HEK293 (cell line): ENCODE data around the gene CPXM1.

Experiments used
- CTCF ChIA-PET: fragments of 350-600 bp; formaldehyde crosslinking; extraction: SDS; loops from one replicate; lab custom pipeline; 2021; ENCODE audit warnings: antibody characterized with exemption; lab: Yijun Ruan, JAX
- POLR2A ChIA-PET: fragments of 300-600 bp; formaldehyde crosslinking; extraction: SDS; loops from one replicate; lab custom pipeline; 2020; ENCODE audit warnings: antibody characterized with exemption, inconsistent platforms; lab: Yijun Ruan, JAX
- H3K27ac ChIP-seq: fragments of 200-500 bp; sonication (Bioruptor generic); 2 replicates; pipeline ENCODE4 v1.5.1; 2014; ENCODE audit warnings: low read depth, low read length, control low read depth, inconsistent platforms; ENCODE audit errors: extremely low read depth
- H3K36me3 ChIP-seq, 2 experiments: fragments of 200-500 bp in 1 of 2; sonication (Bioruptor generic) in 1 of 2; 1 replicate in 1 of 2; 2 replicates in 1 of 2; pipeline ENCODE4 v1.5.1; 2014 to 2017; ENCODE audit warnings: inconsistent platforms in 2 of 2, low read length in 2 of 2; ENCODE audit not compliant: control insufficient read depth in 2 of 2, insufficient read depth in 1 of 2
- H3K4me1 ChIP-seq: fragments of 200-500 bp; sonication (Bioruptor generic); 2 replicates; pipeline ENCODE4 v1.5.1; 2014; ENCODE audit warnings: mild to moderate bottlenecking, low read length, inconsistent platforms; ENCODE audit not compliant: control insufficient read depth, insufficient read depth
- H3K4me3 ChIP-seq: 2 replicates; pipeline ENCODE4 v1.5.1; 2011; ENCODE audit warnings: low read depth, mild to moderate bottlenecking, control low read depth, low read length, moderate library complexity
- H3K9me3 ChIP-seq: fragments of 200-500 bp; sonication (Bioruptor generic); 2 replicates; pipeline ENCODE4 v1.5.1; 2014; ENCODE audit warnings: low read depth, low read length, inconsistent platforms; ENCODE audit not compliant: control insufficient read depth, insufficient read depth
- GLIS2 ChIP-seq: fragments of 450-650 bp; formaldehyde crosslinking; IDR thresholded peaks from 2 replicates; pipeline ENCODE4 v1.5.1; 2016; ENCODE audit warnings: missing biosample characterization, missing genetic modification characterization
- KLF7 ChIP-seq: fragments of 450-650 bp; formaldehyde crosslinking; IDR thresholded peaks from 2 replicates; pipeline ENCODE4 v1.5.1; 2016; ENCODE audit warnings: missing biosample characterization, missing genetic modification characterization, borderline replicate concordance
- OVOL3 ChIP-seq: fragments of 450-650 bp; formaldehyde crosslinking; IDR thresholded peaks from 2 replicates; pipeline ENCODE4 v1.5.1; 2016; ENCODE audit warnings: missing biosample characterization, missing genetic modification characterization
- SALL2 ChIP-seq: fragments of 450-650 bp; formaldehyde crosslinking; IDR thresholded peaks from 2 replicates; pipeline ENCODE4 v1.5.0; 2017; ENCODE audit warnings: missing biosample characterization, mild to moderate bottlenecking, missing genetic modification characterization, borderline replicate concordance
- SP3 ChIP-seq: fragments of 450-650 bp; formaldehyde crosslinking; IDR thresholded peaks from 2 replicates; pipeline ENCODE4 v1.5.1; 2016; ENCODE audit warnings: missing biosample characterization, missing genetic modification characterization
- YY2 ChIP-seq: fragments of 450-650 bp; formaldehyde crosslinking; IDR thresholded peaks from 2 replicates; pipeline ENCODE4 v1.5.1; 2016; ENCODE audit warnings: missing biosample characterization, missing genetic modification characterization
- ZNF146 ChIP-seq: fragments of 450-650 bp; formaldehyde crosslinking; IDR thresholded peaks from 2 replicates; pipeline ENCODE4 v1.5.1; 2016; ENCODE audit warnings: missing biosample characterization, missing genetic modification characterization
- ZNF155 ChIP-seq: fragments of 450-650 bp; formaldehyde crosslinking; IDR thresholded peaks from 2 replicates; pipeline ENCODE4 v1.5.1; 2016; ENCODE audit warnings: missing biosample characterization, missing genetic modification characterization
- ZNF341 ChIP-seq: fragments of 450-650 bp; formaldehyde crosslinking; IDR thresholded peaks from 2 replicates; pipeline ENCODE4; 2016; ENCODE audit warnings: low read depth, missing biosample characterization, missing genetic modification characterization
- ZNF37A ChIP-seq: fragments of 450-650 bp; IDR thresholded peaks from 2 replicates; pipeline ENCODE4 v1.5.1; 2018; ENCODE audit warnings: missing biosample characterization, missing genetic modification characterization
- ZNF404 ChIP-seq: fragments of 450-650 bp; formaldehyde crosslinking; IDR thresholded peaks from 2 replicates; pipeline ENCODE4 v1.5.1; 2017; ENCODE audit warnings: missing biosample characterization, missing genetic modification characterization
- ZNF426 ChIP-seq: fragments of 450-650 bp; formaldehyde crosslinking; IDR thresholded peaks from 2 replicates; pipeline ENCODE4 v1.5.1; 2017; ENCODE audit warnings: missing biosample characterization, missing genetic modification characterization, mild to moderate bottlenecking, inconsistent platforms, moderate library complexity
- ZNF600 ChIP-seq: fragments of 450-650 bp; formaldehyde crosslinking; IDR thresholded peaks from 2 replicates; pipeline ENCODE4 v1.5.1; 2016; ENCODE audit warnings: missing biosample characterization, missing genetic modification characterization
- ZNF629 ChIP-seq: fragments of 450-650 bp; formaldehyde crosslinking; IDR thresholded peaks from 2 replicates; pipeline ENCODE4 v1.5.1; 2017; ENCODE audit warnings: missing biosample characterization, missing genetic modification characterization
- ZNF658 ChIP-seq: fragments of 450-650 bp; formaldehyde crosslinking; IDR thresholded peaks from 2 replicates; pipeline ENCODE4; 2016; ENCODE audit warnings: missing biosample characterization, missing genetic modification characterization
- ZNF660 ChIP-seq: fragments of 450-650 bp; IDR thresholded peaks from 2 replicates; pipeline ENCODE4 v1.5.1; 2018; ENCODE audit warnings: missing biosample characterization, mild to moderate bottlenecking, missing genetic modification characterization
- ZNF670 ChIP-seq: fragments of 450-650 bp; formaldehyde crosslinking; IDR thresholded peaks from 2 replicates; pipeline ENCODE4 v1.5.1; 2016; ENCODE audit warnings: missing biosample characterization, missing genetic modification characterization, low read depth
- ZNF707 ChIP-seq: fragments of 450-650 bp; formaldehyde crosslinking; IDR thresholded peaks from 2 replicates; pipeline ENCODE4 v1.5.1; 2016; ENCODE audit warnings: missing biosample characterization, missing genetic modification characterization
- ZNF830 ChIP-seq: fragments of 450-650 bp; IDR thresholded peaks from 2 replicates; pipeline ENCODE4 v1.5.0; 2018; ENCODE audit warnings: missing biosample characterization, missing genetic modification characterization, low read depth, mild to moderate bottlenecking, moderate library complexity
- TF ChIP-seq, protein P1 (sequence below): fragments of 450-650 bp; formaldehyde crosslinking; IDR thresholded peaks from 2 replicates; pipeline ENCODE4 v1.5.1; 2016; ENCODE audit warnings: missing biosample characterization, missing genetic modification characterization
- TF ChIP-seq, protein P2 (sequence below): fragments of 450-650 bp; formaldehyde crosslinking; IDR thresholded peaks from 2 replicates; pipeline ENCODE4 v1.5.0; 2017; ENCODE audit warnings: missing biosample characterization, missing genetic modification characterization, borderline replicate concordance
- TF ChIP-seq, protein P3 (sequence below): fragments of 450-650 bp; formaldehyde crosslinking; optimal IDR thresholded peaks from 2 replicates; pipeline ENCODE3; 2016; ENCODE audit warnings: missing biosample characterization, mild to moderate bottlenecking, missing genetic modification characterization
- TF ChIP-seq, protein P4 (sequence below): fragments of 450-650 bp; formaldehyde crosslinking; IDR thresholded peaks from 2 replicates; pipeline ENCODE4 v1.5.1; 2016; ENCODE audit warnings: missing biosample characterization, missing genetic modification characterization
- TF ChIP-seq, protein P5 (sequence below): fragments of 450-650 bp; formaldehyde crosslinking; IDR thresholded peaks from 2 replicates; pipeline ENCODE4 v1.5.1; 2016; ENCODE audit warnings: missing biosample characterization, missing genetic modification characterization

CPXM1 gene

DNA sequence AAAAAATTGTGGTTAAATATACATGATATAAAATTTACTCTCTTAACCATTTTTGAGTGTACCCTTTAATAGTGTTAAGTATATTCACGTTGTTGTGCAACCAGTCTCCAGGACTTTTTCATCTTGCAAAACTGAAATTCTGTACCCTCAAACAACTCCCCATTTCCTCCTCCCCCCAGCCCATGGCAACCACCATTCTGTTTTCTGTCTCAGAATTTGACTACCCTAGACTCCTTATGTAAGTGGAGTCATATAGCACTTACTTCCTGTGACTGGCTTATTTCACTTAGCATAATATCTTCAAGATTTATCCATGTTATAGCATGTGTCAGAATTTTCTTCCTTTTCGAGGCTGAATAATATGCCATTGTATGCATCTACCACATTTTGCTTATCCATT, 45.2 kb upstream of the CPXM1 start:
- CTCF ChIA-PET: interaction anchor here (0.5 to 12.0 kb wide), 5 partner anchors 10 to 270 kb away, joined by 3 to 159 read pairs (median 3); no protein-coding TSS in a partner anchor
- POLR2A ChIA-PET: no interaction called here
- peaks cover 0 to 9% of the 10 kb centered on the region in 2 experiments; a peak in 2 of 3 replicates for H3K36me3 ChIP-seq
- no peak overlapping the region for H3K4me3 ChIP-seq
- no peak overlapping the region for H3K27ac ChIP-seq
- H3K9me3 ChIP-seq: no peaks in the 10 kb centered on the region
- 0 out of 2 replicates have a peak, but pooled peaks cover 2% of the 10 kb centered on the region for H3K4me1 ChIP-seq
- TF ChIP-seq ZNF155 (tag by site-specific recombination) (no peak), ZNF146 (tag by site-specific recombination) (peak; percentile 38)

DNA sequence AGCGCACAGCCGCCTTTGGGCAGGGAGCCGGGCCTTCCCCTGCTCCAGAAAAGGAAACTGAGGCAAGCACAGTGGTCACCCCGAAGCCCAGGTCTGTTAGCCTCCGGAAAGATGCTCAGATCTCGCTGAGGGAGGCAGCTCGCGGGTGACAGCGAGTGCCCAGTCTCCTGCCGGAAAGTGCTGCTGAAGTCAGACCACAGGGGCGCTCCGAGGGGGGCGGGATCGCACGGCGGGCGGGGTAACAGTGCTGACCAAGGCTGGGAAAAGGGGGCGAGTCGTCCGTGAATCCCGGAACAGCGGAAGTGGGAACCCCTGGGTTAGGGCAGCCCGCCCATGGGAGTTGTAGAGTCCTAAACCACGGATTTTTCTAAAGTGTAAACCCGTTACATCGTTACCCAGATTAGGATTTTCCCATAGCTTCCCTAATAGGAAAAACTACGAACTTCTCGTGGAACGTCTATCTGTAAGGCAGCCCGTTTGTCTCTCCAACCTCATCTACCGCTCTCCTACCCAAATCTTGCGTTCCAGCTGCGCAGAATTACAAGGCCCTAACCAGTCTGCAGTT, 40.6 kb upstream of the CPXM1 start:
- Histone ChIP-seq H3K4me3 (peak overlapping the region; percentile 71), H3K9me3 (no peaks in the 10 kb centered on the region), H3K36me3 (peaks cover 0 to 42% of the 10 kb centered on the region in 2 experiments; a peak in 2 of 3 replicates), H3K4me1 (peaks cover 6% of the 10 kb centered on the region; the same call in 1 of the 2 replicates), H3K27ac (peak overlapping the region; percentile 39; the same call in 1 of the 2 replicates)
- ChIA-PET POLR2A (interaction anchor here (0.6 to 1.4 kb wide), 5 partner anchors 8 to 32 kb away, joined by 3 to 7 read pairs (median 3); partner anchors contain the start of genes C20orf141 and PTPRA), CTCF (interaction anchor here (0.9 kb wide), 1 partner anchor 116 kb away, joined by 3 read pairs; no protein-coding TSS in a partner anchor)
- TF ChIP-seq SALL2 (tag by site-specific recombination): no peak
- no peak for TF ChIP-seq ZNF830 (tag by site-specific recombination)
- TF ChIP-seq, protein P1, sequence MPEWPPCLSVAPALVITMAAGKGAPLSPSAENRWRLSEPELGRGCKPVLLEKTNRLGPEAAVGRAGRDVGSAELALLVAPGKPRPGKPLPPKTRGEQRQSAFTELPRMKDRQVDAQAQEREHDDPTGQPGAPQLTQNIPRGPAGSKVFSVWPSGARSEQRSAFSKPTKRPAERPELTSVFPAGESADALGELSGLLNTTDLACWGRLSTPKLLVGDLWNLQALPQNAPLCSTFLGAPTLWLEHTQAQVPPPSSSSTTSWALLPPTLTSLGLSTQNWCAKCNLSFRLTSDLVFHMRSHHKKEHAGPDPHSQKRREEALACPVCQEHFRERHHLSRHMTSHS (tag by site-specific recombination): no peak
- TF ChIP-seq ZNF426 (tag by site-specific recombination): no peak
- TF ChIP-seq YY2 (tag by site-specific recombination): no peak
- TF ChIP-seq ZNF658 (tag by site-specific recombination): no peak
- TF ChIP-seq ZNF660 (tag by site-specific recombination): no peak
- no peak for TF ChIP-seq ZNF629 (tag by site-specific recombination)
- TF ChIP-seq KLF7 (tag by site-specific recombination): no peak
- TF ChIP-seq, protein P2, sequence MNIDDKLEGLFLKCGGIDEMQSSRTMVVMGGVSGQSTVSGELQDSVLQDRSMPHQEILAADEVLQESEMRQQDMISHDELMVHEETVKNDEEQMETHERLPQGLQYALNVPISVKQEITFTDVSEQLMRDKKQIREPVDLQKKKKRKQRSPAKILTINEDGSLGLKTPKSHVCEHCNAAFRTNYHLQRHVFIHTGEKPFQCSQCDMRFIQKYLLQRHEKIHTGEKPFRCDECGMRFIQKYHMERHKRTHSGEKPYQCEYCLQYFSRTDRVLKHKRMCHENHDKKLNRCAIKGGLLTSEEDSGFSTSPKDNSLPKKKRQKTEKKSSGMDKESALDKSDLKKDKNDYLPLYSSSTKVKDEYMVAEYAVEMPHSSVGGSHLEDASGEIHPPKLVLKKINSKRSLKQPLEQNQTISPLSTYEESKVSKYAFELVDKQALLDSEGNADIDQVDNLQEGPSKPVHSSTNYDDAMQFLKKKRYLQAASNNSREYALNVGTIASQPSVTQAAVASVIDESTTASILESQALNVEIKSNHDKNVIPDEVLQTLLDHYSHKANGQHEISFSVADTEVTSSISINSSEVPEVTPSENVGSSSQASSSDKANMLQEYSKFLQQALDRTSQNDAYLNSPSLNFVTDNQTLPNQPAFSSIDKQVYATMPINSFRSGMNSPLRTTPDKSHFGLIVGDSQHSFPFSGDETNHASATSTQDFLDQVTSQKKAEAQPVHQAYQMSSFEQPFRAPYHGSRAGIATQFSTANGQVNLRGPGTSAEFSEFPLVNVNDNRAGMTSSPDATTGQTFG: no peak
- TF ChIP-seq ZNF600 (tag by site-specific recombination): peak; percentile 27; the same call in 1 of the 2 replicates
- no peak for TF ChIP-seq OVOL3 (tag by site-specific recombination)
- TF ChIP-seq, protein P3, sequence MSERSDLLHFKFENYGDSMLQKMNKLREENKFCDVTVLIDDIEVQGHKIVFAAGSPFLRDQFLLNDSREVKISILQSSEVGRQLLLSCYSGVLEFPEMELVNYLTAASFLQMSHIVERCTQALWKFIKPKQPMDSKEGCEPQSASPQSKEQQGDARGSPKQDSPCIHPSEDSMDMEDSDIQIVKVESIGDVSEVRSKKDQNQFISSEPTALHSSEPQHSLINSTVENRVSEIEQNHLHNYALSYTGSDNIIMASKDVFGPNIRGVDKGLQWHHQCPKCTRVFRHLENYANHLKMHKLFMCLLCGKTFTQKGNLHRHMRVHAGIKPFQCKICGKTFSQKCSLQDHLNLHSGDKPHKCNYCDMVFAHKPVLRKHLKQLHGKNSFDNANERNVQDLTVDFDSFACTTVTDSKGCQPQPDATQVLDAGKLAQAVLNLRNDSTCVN (tag by site-specific recombination): peak; percentile 29
- TF ChIP-seq ZNF404: no peak
- peak; percentile 96 for TF ChIP-seq GLIS2 (tag by site-specific recombination)
- no peak for TF ChIP-seq ZNF37A (tag by site-specific recombination)
- peak; percentile 99 for TF ChIP-seq ZNF341 (tag by site-specific recombination)
- TF ChIP-seq ZNF670 (tag by site-specific recombination): no peak
- TF ChIP-seq SP3: peak; percentile 69
- TF ChIP-seq, protein P4, sequence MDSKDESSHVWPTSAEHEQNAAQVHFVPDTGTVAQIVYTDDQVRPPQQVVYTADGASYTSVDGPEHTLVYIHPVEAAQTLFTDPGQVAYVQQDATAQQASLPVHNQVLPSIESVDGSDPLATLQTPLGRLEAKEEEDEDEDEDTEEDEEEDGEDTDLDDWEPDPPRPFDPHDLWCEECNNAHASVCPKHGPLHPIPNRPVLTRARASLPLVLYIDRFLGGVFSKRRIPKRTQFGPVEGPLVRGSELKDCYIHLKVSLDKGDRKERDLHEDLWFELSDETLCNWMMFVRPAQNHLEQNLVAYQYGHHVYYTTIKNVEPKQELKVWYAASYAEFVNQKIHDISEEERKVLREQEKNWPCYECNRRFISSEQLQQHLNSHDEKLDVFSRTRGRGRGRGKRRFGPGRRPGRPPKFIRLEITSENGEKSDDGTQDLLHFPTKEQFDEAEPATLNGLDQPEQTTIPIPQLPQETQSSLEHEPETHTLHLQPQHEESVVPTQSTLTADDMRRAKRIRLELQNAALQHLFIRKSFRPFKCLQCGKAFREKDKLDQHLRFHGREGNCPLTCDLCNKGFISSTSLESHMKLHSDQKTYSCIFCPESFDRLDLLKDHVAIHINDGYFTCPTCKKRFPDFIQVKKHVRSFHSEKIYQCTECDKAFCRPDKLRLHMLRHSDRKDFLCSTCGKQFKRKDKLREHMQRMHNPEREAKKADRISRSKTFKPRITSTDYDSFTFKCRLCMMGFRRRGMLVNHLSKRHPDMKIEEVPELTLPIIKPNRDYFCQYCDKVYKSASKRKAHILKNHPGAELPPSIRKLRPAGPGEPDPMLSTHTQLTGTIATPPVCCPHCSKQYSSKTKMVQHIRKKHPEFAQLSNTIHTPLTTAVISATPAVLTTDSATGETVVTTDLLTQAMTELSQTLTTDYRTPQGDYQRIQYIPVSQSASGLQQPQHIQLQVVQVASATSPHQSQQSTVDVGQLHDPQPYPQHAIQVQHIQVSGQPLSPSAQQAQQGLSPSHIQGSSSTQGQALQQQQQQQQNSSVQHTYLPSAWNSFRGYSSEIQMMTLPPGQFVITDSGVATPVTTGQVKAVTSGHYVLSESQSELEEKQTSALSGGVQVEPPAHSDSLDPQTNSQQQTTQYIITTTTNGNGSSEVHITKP (tag by site-specific recombination): peak; percentile 83
- no peak for TF ChIP-seq ZNF707 (tag by site-specific recombination)
- TF ChIP-seq, protein P5, sequence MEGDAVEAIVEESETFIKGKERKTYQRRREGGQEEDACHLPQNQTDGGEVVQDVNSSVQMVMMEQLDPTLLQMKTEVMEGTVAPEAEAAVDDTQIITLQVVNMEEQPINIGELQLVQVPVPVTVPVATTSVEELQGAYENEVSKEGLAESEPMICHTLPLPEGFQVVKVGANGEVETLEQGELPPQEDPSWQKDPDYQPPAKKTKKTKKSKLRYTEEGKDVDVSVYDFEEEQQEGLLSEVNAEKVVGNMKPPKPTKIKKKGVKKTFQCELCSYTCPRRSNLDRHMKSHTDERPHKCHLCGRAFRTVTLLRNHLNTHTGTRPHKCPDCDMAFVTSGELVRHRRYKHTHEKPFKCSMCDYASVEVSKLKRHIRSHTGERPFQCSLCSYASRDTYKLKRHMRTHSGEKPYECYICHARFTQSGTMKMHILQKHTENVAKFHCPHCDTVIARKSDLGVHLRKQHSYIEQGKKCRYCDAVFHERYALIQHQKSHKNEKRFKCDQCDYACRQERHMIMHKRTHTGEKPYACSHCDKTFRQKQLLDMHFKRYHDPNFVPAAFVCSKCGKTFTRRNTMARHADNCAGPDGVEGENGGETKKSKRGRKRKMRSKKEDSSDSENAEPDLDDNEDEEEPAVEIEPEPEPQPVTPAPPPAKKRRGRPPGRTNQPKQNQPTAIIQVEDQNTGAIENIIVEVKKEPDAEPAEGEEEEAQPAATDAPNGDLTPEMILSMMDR (tag by site-specific recombination): peak; percentile 9; the same call in 1 of the 2 replicates
